ENCODE data around the gene ASCC1.

GRCh38 chr10:72220637-72221036 lies 4.6 kb upstream of the ASCC1 start:
- TF ChIP-seq CTCF (IDR thresholded peaks at IDR 0.05; ENCODE audit: low read depth, low read length, poor library complexity, severe bottlenecking) (no peak), EZH2phosphoT487 (IDR thresholded peaks at IDR 0.05; ENCODE audit: borderline replicate concordance, low read length) (no peak)
